GM21367 (cell line): ENCODE data around the gene TSPAN6.

ENCODE experiments used
- ATAC-seq: cut with Tn5 transposase; IDR thresholded peaks from one replicate; pipeline ENCODE4 v1.9.1; 2021; ENCODE audit not compliant: unreplicated experiment

Gene TSPAN6

GRCh38 chrX:100648458-100649417 is 12.1 kb upstream of the TSPAN6 start:
- no peak for ATAC-seq

- no peak for ATAC-seq
These were observed 11.1 kb upstream of the TSPAN6 start for GRCh38 chrX:100647739-100648138.

- ATAC-seq, result no peak
These were observed 10.5 kb upstream of the TSPAN6 start for GRCh38 chrX:100647095-100647494.

GRCh38 chrX:100645106-100645505 is 8.5 kb upstream of the TSPAN6 start:
- no peak for ATAC-seq

GRCh38 chrX:100643956-100644860 is 7.6 kb upstream of the TSPAN6 start, which contains the start of gene SRPX2:
Gene SRPX2, plus strand, starts transcription at chrX:100644199. Its CDS starts 2,124 bp downstream, at chrX:100646323.
- no peak for ATAC-seq

- no peak for ATAC-seq
These were observed 6.6 kb upstream of the TSPAN6 start for GRCh38 chrX:100643212-100643611.

GRCh38 chrX:100642290-100642689 is 5.7 kb upstream of the TSPAN6 start:
- ATAC-seq, result no peak

GRCh38 chrX:100635989-100636320 is 651 bp downstream of the TSPAN6 start:
- no peak for ATAC-seq

GRCh38 chrX:100635040-100635439 is 1.6 kb downstream of the TSPAN6 start:
- no peak for ATAC-seq

GRCh38 chrX:100625985-100626491 is 10.6 kb downstream of the TSPAN6 start:
- peak; percentile 96 for ATAC-seq

GRCh38 chrX:100623001-100623400 is 13.6 kb downstream of the TSPAN6 start:
- no peak for ATAC-seq

- ATAC-seq, result peak; percentile 98
These were observed 21.6 kb downstream of the TSPAN6 start for GRCh38 chrX:100615005-100615404.

GRCh38 chrX:100611951-100612350 is 24.7 kb downstream of the TSPAN6 start:
- no peak for ATAC-seq

GRCh38 chrX:100609591-100609990 is 27.0 kb downstream of the TSPAN6 start:
- ATAC-seq, result no peak

GRCh38 chrX:100606753-100607152 is 29.9 kb downstream of the TSPAN6 start:
- ATAC-seq, result no peak

- ATAC-seq, result no peak
These were observed 35.8 kb downstream of the TSPAN6 start for GRCh38 chrX:100600758-100601157.

GRCh38 chrX:100600340-100600739 is 36.3 kb downstream of the TSPAN6 start:
- no peak for ATAC-seq

- ATAC-seq, result no peak
These were observed 37.1 kb downstream of the TSPAN6 start for GRCh38 chrX:100599456-100599855.

GRCh38 chrX:100596601-100597000 is 40.0 kb downstream of the TSPAN6 start:
- no peak for ATAC-seq

- ATAC-seq, result no peak
These were observed 43.0 kb downstream of the TSPAN6 start for GRCh38 chrX:100593581-100593980.

- no peak for ATAC-seq
These were observed 43.5 kb downstream of the TSPAN6 start for GRCh38 chrX:100593126-100593525.
